CD4-positive, alpha-beta T cell treated with Interleukin-6 for 4 hours (primary cell): ENCODE results near the gene NADK2.
A peak's percentile ranks its signal among the peaks of the same experiment; 100 is the strongest.
"Not testable (repeated sequence)": the region's sequence is repeated elsewhere in the genome, so short reads cannot be mapped to it uniquely, and the experiment has no call there.

Source experiments
- DNase-seq: peaks from one replicate; pipeline ENCODE4 v3.0.0-alpha.2; 2020; ENCODE audit warnings: mixed read lengths

Gene NADK2

GRCh38 chr5:36241631-36242533 is at the start of gene NADK2:
Gene NADK2, minus strand, starts transcription at chr5:36241925. Its CDS starts 127 bp downstream, at chr5:36241798.
- peak; percentile 94 for DNase-seq

- no peak for DNase-seq
Measured at GRCh38 chr5:36285837-36286615, 44.3 kb upstream of the NADK2 start.

GRCh38 chr5:36283775-36284174 is 42.0 kb upstream of the NADK2 start:
- DNase-seq, result not testable (repeated sequence)

GRCh38 chr5:36281626-36282025 is 39.9 kb upstream of the NADK2 start:
- DNase-seq, result no peak

GRCh38 chr5:36279054-36279698 is 37.5 kb upstream of the NADK2 start:
- DNase-seq, result no peak

- no peak for DNase-seq
Measured at GRCh38 chr5:36277521-36278176, 35.9 kb upstream of the NADK2 start.

GRCh38 chr5:36276864-36277263 is 35.1 kb upstream of the NADK2 start:
- DNase-seq, result no peak

GRCh38 chr5:36273809-36274526 is 32.2 kb upstream of the NADK2 start:
- DNase-seq, result no peak

GRCh38 chr5:36272136-36272690 is 30.5 kb upstream of the NADK2 start:
- no peak for DNase-seq

GRCh38 chr5:36270876-36271575 is 29.3 kb upstream of the NADK2 start:
- no peak for DNase-seq

GRCh38 chr5:36270175-36270574 is 28.4 kb upstream of the NADK2 start:
- DNase-seq, result no peak

- no peak for DNase-seq
Measured at GRCh38 chr5:36269478-36269877, 27.8 kb upstream of the NADK2 start.

GRCh38 chr5:36267905-36268304 is 26.2 kb upstream of the NADK2 start:
- DNase-seq, result no peak

GRCh38 chr5:36264202-36264760 is 22.6 kb upstream of the NADK2 start:
- no peak for DNase-seq

GRCh38 chr5:36261186-36261585 is 19.5 kb upstream of the NADK2 start:
- DNase-seq, result no peak

GRCh38 chr5:36253575-36253974 is 11.8 kb upstream of the NADK2 start:
- no peak for DNase-seq

GRCh38 chr5:36252722-36253365 is 11.1 kb upstream of the NADK2 start:
- no peak for DNase-seq

- DNase-seq, result no peak
Measured at GRCh38 chr5:36251218-36251617, 9.5 kb upstream of the NADK2 start.

- no peak for DNase-seq
Measured at GRCh38 chr5:36250427-36250826, 8.7 kb upstream of the NADK2 start.
